OCI-LY1 (cell line): ENCODE measurements around the gene MKRN2.

Experiments
- CTCF ChIP-seq: fragments of 200-600 bp; sonication (generic), shearing (Covaris generic); IDR thresholded peaks from 2 replicates; pipeline ENCODE4 v1.5.1; 2017; ENCODE audit warnings: mild to moderate bottlenecking, antibody characterized with exemption, low read length, moderate library complexity, mixed read lengths
- EZH2 ChIP-seq: fragments of 200-600 bp; sonication (generic), shearing (Covaris generic); IDR thresholded peaks from 2 replicates; pipeline ENCODE4 v1.8.0; 2017; ENCODE audit warnings: borderline replicate concordance, mixed run types, mild to moderate bottlenecking, antibody characterized with exemption, low read length, moderate library complexity, mixed read lengths

GRCh38 chr3:12588039-12589009 lies 31.4 kb downstream of the MKRN2 start:
- no peak for TF ChIP-seq CTCF
- TF ChIP-seq EZH2, result no peak
